T-helper 1 cell treated with Interleukin-12 subunit alpha and Interleukin-12 subunit beta and Interleukin-4 antibody, amounts not matched to agents 30 ng/mL and 1 ng/mL, for 36 hours (primary cell): ENCODE measurements around the gene SURF1. TPM values are rescaled to one million over a fixed set of nuclear protein-coding genes. Genes with fewer than 3 reads are reported as not detected.
"Not testable (repeated sequence)": the region's sequence is repeated elsewhere in the genome, so short reads cannot be mapped to it uniquely, and the experiment has no call there.

ENCODE experiments used
- intact Hi-C: fragments of 100-400 bp; cut with micrococcal nuclease; formaldehyde crosslinking; loops from one replicate; pipeline ENCODE4 v1.15.1; 2024
- total RNA-seq: library from RNA; stranded (reverse); gene quantifications from 2 replicates; pipeline ENCODE4 v1.2.3, GENCODE V29; 2022

Gene SURF1, protein sequence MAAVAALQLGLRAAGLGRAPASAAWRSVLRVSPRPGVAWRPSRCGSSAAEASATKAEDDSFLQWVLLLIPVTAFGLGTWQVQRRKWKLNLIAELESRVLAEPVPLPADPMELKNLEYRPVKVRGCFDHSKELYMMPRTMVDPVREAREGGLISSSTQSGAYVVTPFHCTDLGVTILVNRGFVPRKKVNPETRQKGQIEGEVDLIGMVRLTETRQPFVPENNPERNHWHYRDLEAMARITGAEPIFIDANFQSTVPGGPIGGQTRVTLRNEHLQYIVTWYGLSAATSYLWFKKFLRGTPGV
- total RNA-seq, result 40.7 and 46.9 TPM in 2 replicates

- intact Hi-C loops, result loop anchor here (1.0 to 5.0 kb wide), 6 partner anchors 8 to 1004 kb away; partner anchors contain the start of genes GTF3C5, MED22, RPL7A and SETX
Measured at GRCh38 chr9:133356391-133357091, at the start of gene SURF1, which contains the start of gene SURF2. SURF1 (minus strand) TSS chr9:133356487; CDS start chr9:133356453, 34 bp downstream. SURF2 (plus strand) TSS chr9:133356550; CDS start chr9:133356593, 43 bp downstream.

- intact Hi-C loops, result loop anchor here (1.0 to 2.0 kb wide), 4 partner anchors 29 to 321 kb away; partner anchors contain the start of genes SLC2A6, STKLD1 and SURF4
Measured at GRCh38 chr9:133405508-133406438, 49.5 kb upstream of the SURF1 start.

- intact Hi-C loops, result loop anchor here (1.0 kb wide), 1 partner anchor 219 kb away; no protein-coding TSS in a partner anchor
Measured at GRCh38 chr9:133404454-133405002, 48.2 kb upstream of the SURF1 start.

GRCh38 chr9:133403766-133404453 lies 47.6 kb upstream of the SURF1 start:
- intact Hi-C loops, result loop anchor here (1.0 kb wide), 1 partner anchor 219 kb away; no protein-coding TSS in a partner anchor

- intact Hi-C loops, result no loop called here
Measured at GRCh38 chr9:133402689-133403088, 46.4 kb upstream of the SURF1 start.

- intact Hi-C loops, result no loop called here
Measured at GRCh38 chr9:133401588-133401987, 45.3 kb upstream of the SURF1 start.

DNA sequence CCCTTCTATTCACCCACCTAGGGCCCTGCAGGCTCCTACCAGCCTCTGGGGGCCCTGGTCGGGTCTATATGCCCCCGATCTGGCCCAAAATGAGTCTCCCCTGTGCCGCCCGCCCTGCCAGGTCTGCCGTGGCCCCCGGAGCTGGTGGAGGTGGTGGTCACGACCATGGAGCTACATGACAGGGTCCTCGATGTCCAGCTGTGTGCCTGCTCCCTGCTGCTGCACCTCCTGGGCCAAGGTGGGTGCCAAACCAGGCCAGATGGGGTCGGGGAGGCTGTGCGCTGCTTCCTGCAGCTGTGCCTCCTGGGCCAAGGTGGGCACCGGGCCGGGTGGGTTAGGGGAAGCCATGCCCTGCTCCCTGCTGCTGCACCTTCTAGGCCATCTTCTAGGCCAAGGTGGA lies 44.0 kb upstream of the SURF1 start:
- intact Hi-C loops, result no loop called here

GRCh38 chr9:133397895-133398294 lies 41.6 kb upstream of the SURF1 start:
- intact Hi-C loops, result no loop called here

- intact Hi-C loops, result no loop called here
Measured at GRCh38 chr9:133397370-133397769, 41.1 kb upstream of the SURF1 start.

- intact Hi-C loops, result no loop called here
Measured at GRCh38 chr9:133396952-133397351, 40.7 kb upstream of the SURF1 start.

- intact Hi-C loops, result no loop called here
Measured at GRCh38 chr9:133394687-133395271, 38.5 kb upstream of the SURF1 start.

DNA sequence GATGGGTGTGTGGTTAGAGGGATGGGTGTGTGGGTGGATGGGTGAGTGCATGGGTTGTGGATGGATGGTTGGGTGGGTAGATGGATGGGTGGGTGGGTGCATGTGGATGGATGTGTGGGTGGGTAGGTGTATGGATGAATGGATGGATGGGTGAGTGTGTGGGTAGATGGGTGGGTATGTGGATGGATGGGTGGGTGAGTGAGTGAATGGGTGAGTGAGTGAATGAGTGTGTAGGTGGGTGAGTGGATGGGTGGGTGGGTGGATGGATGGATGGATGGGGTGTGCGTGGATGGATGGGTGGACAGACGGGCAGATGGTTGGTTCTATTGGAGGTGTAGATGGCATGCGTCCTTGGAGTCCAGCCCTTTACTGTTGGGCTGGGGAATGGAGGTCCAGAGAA lies 37.1 kb upstream of the SURF1 start:
- intact Hi-C loops, result no loop called here

- intact Hi-C loops, result not testable (repeated sequence)
Measured at GRCh38 chr9:133392308-133392707, 36.0 kb upstream of the SURF1 start.

GRCh38 chr9:133391449-133391848 lies 35.2 kb upstream of the SURF1 start:
- intact Hi-C loops, result not testable (repeated sequence)

DNA sequence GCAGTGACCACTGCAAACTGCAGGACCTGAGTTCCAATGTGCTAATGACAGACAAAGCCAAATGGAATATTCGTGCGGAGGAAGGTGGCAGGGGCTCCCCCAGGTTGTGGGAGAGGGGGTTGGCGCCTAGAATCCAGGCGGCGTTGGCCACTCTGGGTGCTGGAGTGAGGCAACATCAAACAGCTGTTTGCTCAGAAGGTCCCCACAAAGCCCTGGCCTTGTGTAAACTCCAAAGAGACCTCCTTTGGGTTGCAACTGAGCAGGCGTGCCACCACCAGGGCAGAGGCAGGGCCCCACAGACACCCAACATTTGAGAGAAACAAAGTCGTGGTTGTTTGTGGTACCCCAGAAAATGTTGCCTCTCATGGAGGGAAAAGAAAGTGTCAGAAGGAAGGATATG lies 34.4 kb upstream of the SURF1 start:
- intact Hi-C loops, result no loop called here

GRCh38 chr9:133389562-133389961 lies 33.3 kb upstream of the SURF1 start:
- intact Hi-C loops, result no loop called here

DNA sequence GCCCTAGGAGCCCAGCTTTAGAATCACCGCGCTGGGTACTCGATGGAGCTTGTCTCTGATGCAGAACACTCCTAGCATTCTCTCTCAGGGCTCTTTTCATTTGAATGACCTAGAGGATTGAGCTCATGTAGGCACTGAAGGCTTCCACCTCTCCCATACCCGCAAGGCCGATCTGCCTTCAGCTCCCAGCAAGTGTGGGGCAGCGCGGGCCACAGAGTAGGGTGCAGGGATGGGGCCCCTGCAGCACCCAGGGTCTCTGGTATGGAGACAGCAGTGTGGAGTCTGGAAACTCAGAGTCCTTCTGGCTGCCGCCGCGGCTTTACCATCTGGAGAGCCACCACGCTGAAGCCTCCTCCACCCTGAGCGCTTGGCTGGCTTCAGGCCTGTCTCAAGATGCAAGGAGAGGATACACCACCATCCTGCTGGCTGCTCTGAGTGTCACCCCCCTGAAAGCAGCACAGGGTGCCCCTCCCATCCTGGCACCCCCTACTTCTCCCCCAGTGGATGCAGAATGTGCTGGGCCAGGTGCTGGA lies 32.8 kb upstream of the SURF1 start:
- intact Hi-C loops, result no loop called here

- intact Hi-C loops, result no loop called here
Measured at GRCh38 chr9:133387680-133388079, 31.4 kb upstream of the SURF1 start.

GRCh38 chr9:133386338-133386737 lies 30.1 kb upstream of the SURF1 start:
- intact Hi-C loops, result no loop called here

DNA sequence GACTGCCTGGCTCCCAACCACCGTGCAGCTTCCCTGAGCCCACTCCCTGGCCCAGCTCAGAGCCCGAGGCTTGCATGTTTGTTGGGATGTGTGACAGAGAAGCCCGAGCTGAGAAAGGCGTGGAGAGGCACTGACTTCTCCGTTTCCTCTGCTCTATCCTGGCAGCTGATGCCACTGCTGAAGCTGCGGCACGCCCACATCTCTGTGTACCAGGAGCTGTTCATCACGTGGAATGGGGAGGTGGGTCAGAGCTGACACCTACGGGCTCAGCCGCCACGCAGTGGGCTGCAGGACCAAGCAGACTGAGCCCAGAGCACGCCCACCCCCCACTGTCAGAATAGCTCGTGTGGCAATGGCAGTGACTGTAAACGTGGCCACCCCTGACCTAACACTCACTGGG lies 29.2 kb upstream of the SURF1 start:
- intact Hi-C loops, result no loop called here
